BLaER1 (cell line): ENCODE data around the gene SEMA4B.

Experiments
- H3K27ac ChIP-seq: shearing (Covaris generic); formaldehyde crosslinking; 2 replicates; pipeline ENCODE4 v1.8.1; 2022
- H3K27me3 ChIP-seq: shearing (Covaris generic); formaldehyde crosslinking; 2 replicates; pipeline ENCODE4 v1.8.1; 2022
- H3K36me3 ChIP-seq: shearing (Covaris generic); formaldehyde crosslinking; 2 replicates; pipeline ENCODE4 v1.8.1; 2022
- H3K4me1 ChIP-seq: shearing (Covaris generic); formaldehyde crosslinking; 2 replicates; pipeline ENCODE4 v1.8.1; 2022
- H3K4me2 ChIP-seq: shearing (Covaris generic); formaldehyde crosslinking; 2 replicates; pipeline ENCODE4 v1.8.1; 2022
- H3K4me3 ChIP-seq: shearing (Covaris generic); formaldehyde crosslinking; 2 replicates; pipeline ENCODE4 v1.8.1; 2022
- H3K9ac ChIP-seq: shearing (Covaris generic); formaldehyde crosslinking; 2 replicates; pipeline ENCODE4 v1.8.1; 2022
- H3K9me3 ChIP-seq: shearing (Covaris generic); formaldehyde crosslinking; 2 replicates; pipeline ENCODE4 v1.8.1; 2022
- H4K20me1 ChIP-seq: shearing (Covaris generic); formaldehyde crosslinking; 2 replicates; pipeline ENCODE4 v1.8.1; 2022
- Cebpa-rat ChIP-seq: shearing (Covaris generic); IDR thresholded peaks from 2 replicates; pipeline ENCODE4 v1.8.1; 2022

The SEMA4B gene

GRCh38 chr15:90223441-90224165, 22.5 kb downstream of the SEMA4B start:
- Histone ChIP-seq H3K4me3 (no peak overlapping the region), H3K36me3 (peaks cover 83% of the 10 kb centered on the region), H3K27ac (no peak overlapping the region), H3K9me3 (no peaks in the 10 kb centered on the region), H3K4me1 (peaks cover 63% of the 10 kb centered on the region), H4K20me1 (peaks cover 28% of the 10 kb centered on the region; the same call in 1 of the 2 replicates), H3K9ac (0 out of 2 replicates have a peak overlapping the region, but pooled peaks have one; percentile 2), H3K4me2 (peak overlapping the region; percentile 62), H3K27me3 (no peaks in the 10 kb centered on the region)
- TF ChIP-seq Cebpa-rat, result no peak

- Histone ChIP-seq H3K4me3 (no peak overlapping the region), H3K9me3 (no peaks in the 10 kb centered on the region), H3K9ac (no peak overlapping the region), H3K27ac (peak overlapping the region; percentile 35; the same call in 1 of the 2 replicates), H3K4me1 (peaks cover 55% of the 10 kb centered on the region), H4K20me1 (peaks cover 37% of the 10 kb centered on the region), H3K36me3 (peaks cover 94% of the 10 kb centered on the region), H3K4me2 (peak overlapping the region; percentile 62), H3K27me3 (no peaks in the 10 kb centered on the region)
- no peak for TF ChIP-seq Cebpa-rat
Observed at GRCh38 chr15:90225047-90225446, 23.9 kb downstream of the SEMA4B start.

- no peak for TF ChIP-seq Cebpa-rat
- H3K4me2 ChIP-seq, result no peak overlapping the region
- H3K27ac ChIP-seq, result no peak overlapping the region
- no peak overlapping the region for H3K4me3 ChIP-seq
- peaks cover 97% of the 10 kb centered on the region for H3K36me3 ChIP-seq
- H3K9ac ChIP-seq, result no peak overlapping the region
- peaks cover 39% of the 10 kb centered on the region for H4K20me1 ChIP-seq
- H3K27me3 ChIP-seq, result no peaks in the 10 kb centered on the region
- peaks cover 58% of the 10 kb centered on the region for H3K4me1 ChIP-seq
- H3K9me3 ChIP-seq, result no peaks in the 10 kb centered on the region
Observed at GRCh38 chr15:90225504-90226234, 24.5 kb downstream of the SEMA4B start.

GRCh38 chr15:90227336-90227735, 26.2 kb downstream of the SEMA4B start:
- Histone ChIP-seq H3K4me2 (no peak overlapping the region), H3K27me3 (no peaks in the 10 kb centered on the region), H3K36me3 (peaks cover 85% of the 10 kb centered on the region), H3K4me3 (no peak overlapping the region), H4K20me1 (peaks cover 48% of the 10 kb centered on the region), H3K9ac (no peak overlapping the region), H3K27ac (no peak overlapping the region), H3K9me3 (no peaks in the 10 kb centered on the region), H3K4me1 (peaks cover 58% of the 10 kb centered on the region)
- TF ChIP-seq Cebpa-rat, result no peak

GRCh38 chr15:90227816-90228772, 27.0 kb downstream of the SEMA4B start:
- H3K9ac ChIP-seq, result no peak overlapping the region
- peaks cover 51% of the 10 kb centered on the region for H4K20me1 ChIP-seq
- no peak overlapping the region for H3K4me2 ChIP-seq
- no peak overlapping the region for H3K4me3 ChIP-seq
- H3K9me3 ChIP-seq, result no peaks in the 10 kb centered on the region
- H3K27ac ChIP-seq, result no peak overlapping the region
- H3K36me3 ChIP-seq, result peaks cover 77% of the 10 kb centered on the region
- peaks cover 58% of the 10 kb centered on the region for H3K4me1 ChIP-seq
- TF ChIP-seq Cebpa-rat, result no peak
- H3K27me3 ChIP-seq, result no peaks in the 10 kb centered on the region

- Histone ChIP-seq H3K36me3 (peaks cover 69% of the 10 kb centered on the region), H3K27ac (no peak overlapping the region)
Observed at GRCh38 chr15:90228960-90229359, 27.8 kb downstream of the SEMA4B start.

GRCh38 chr15:90230071-90230494, 29.0 kb downstream of the SEMA4B start:
- H3K27ac ChIP-seq, result peak overlapping the region; percentile 78; the same call in 1 of the 2 replicates
- H3K4me1 ChIP-seq, result peaks cover 47% of the 10 kb centered on the region
- TF ChIP-seq Cebpa-rat, result no peak
- peak overlapping the region; percentile 94 for H3K4me2 ChIP-seq
- H3K27me3 ChIP-seq, result no peaks in the 10 kb centered on the region
- H3K9ac ChIP-seq, result peak overlapping the region; percentile 47; the same call in 1 of the 2 replicates
- peaks cover 35% of the 10 kb centered on the region for H4K20me1 ChIP-seq
- H3K36me3 ChIP-seq, result peaks cover 57% of the 10 kb centered on the region
- no peaks in the 10 kb centered on the region for H3K9me3 ChIP-seq
- no peak overlapping the region; the same call in 1 of the 2 replicates for H3K4me3 ChIP-seq

More at GRCh38 chr15:90228960-90229359, 27.8 kb downstream of the SEMA4B start:
- Histone ChIP-seq H3K27me3 (no peaks in the 10 kb centered on the region), H3K4me2 (no peak overlapping the region), H4K20me1 (peaks cover 46% of the 10 kb centered on the region), H3K4me1 (peaks cover 50% of the 10 kb centered on the region), H3K9ac (no peak overlapping the region), H3K4me3 (no peak overlapping the region), H3K9me3 (no peaks in the 10 kb centered on the region)
- TF ChIP-seq Cebpa-rat, result no peak

- H3K27me3 ChIP-seq, result no peaks in the 10 kb centered on the region
- H3K27ac ChIP-seq, result peak overlapping the region; percentile 78
- no peaks in the 10 kb centered on the region for H3K9me3 ChIP-seq
- no peak for TF ChIP-seq Cebpa-rat
- H3K36me3 ChIP-seq, result peaks cover 52% of the 10 kb centered on the region
- H3K4me3 ChIP-seq, result peak overlapping the region; percentile 87
- peak overlapping the region; percentile 47 for H3K9ac ChIP-seq
- peak overlapping the region; percentile 94 for H3K4me2 ChIP-seq
- peaks cover 47% of the 10 kb centered on the region for H3K4me1 ChIP-seq
- H4K20me1 ChIP-seq, result peaks cover 34% of the 10 kb centered on the region
Observed at GRCh38 chr15:90230610-90231009, 29.5 kb downstream of the SEMA4B start.
